H1 (cell line): ENCODE results near the gene SLC4A9. TPM values are rescaled to one million over a fixed set of nuclear protein-coding genes. Genes with fewer than 3 reads are reported as not detected.

Experiments
- CTCF ChIA-PET: fragments of 300-600 bp; sonication (Branson Sonifier 250); formaldehyde crosslinking; loops from one replicate; lab custom pipeline; 2021; ENCODE audit not compliant: partially characterized antibody; lab: Charles Lee
- POLR2A ChIA-PET: fragments of 300-600 bp; sonication (Branson Sonifier 250); formaldehyde crosslinking; loops from one replicate; lab custom pipeline; 2021; ENCODE audit warnings: inconsistent platforms; ENCODE audit not compliant: partially characterized antibody; lab: Charles Lee
- DNase-seq, 2 experiments: peaks; one replicate each; pipeline versions ENCODE4 v3.0.0 to v3.0.0-alpha.2; 2010 to 2022; ENCODE audit warnings: low spot score in 2 of 2, low read depth in 1 of 2, mixed read lengths in 1 of 2
- FAIRE-seq: peaks from 2 replicates; lab custom pipeline; 2011; peaks lifted over from hg19 to GRCh38; lab: Jason Lieb, UNC
- H2AFZ ChIP-seq: 2 replicates; pipeline ENCODE4 v1.8.1; 2012; ENCODE audit warnings: low read length, inconsistent platforms
- H2AK5ac ChIP-seq: 2 replicates; pipeline ENCODE4 v1.6.1; 2013; ENCODE audit warnings: low read depth, low read length
- H2BK120ac ChIP-seq: replicated peaks from 2 replicates; pipeline ENCODE3; 2013; ENCODE audit warnings: low read depth, low read length, inconsistent platforms
- H2BK12ac ChIP-seq: 2 replicates; pipeline ENCODE4 v1.6.1; 2013; ENCODE audit warnings: low read depth, low read length
- H2BK15ac ChIP-seq: 2 replicates; pipeline ENCODE4 v1.6.1; 2013; ENCODE audit warnings: low read length
- H2BK20ac ChIP-seq: 2 replicates; pipeline ENCODE4 v1.6.1; 2013; ENCODE audit warnings: low read length
- H2BK5ac ChIP-seq: 2 replicates; pipeline ENCODE4 v1.6.1; 2013; ENCODE audit warnings: low read depth, low read length
- H3K14ac ChIP-seq: 2 replicates; pipeline ENCODE4 v1.6.1; 2013; ENCODE audit warnings: inconsistent platforms; ENCODE audit not compliant: insufficient read length
- H3K18ac ChIP-seq: 2 replicates; pipeline ENCODE4 v1.6.1; 2013; ENCODE audit warnings: low read length; ENCODE audit errors: extremely low read depth
- H3K23ac ChIP-seq: 2 replicates; pipeline ENCODE4 v1.6.1; 2013; ENCODE audit warnings: inconsistent platforms; ENCODE audit not compliant: insufficient read length
- H3K23me2 ChIP-seq: 2 replicates; pipeline ENCODE4 v1.6.1; 2013; ENCODE audit warnings: low read depth, low read length
- H3K27ac ChIP-seq: 2 replicates; pipeline ENCODE4 v1.6.1; 2011; ENCODE audit warnings: low read depth, low read length, inconsistent platforms
- H3K27me3 ChIP-seq, 4 experiments: replicated peaks in 1 of 4; 1 replicate in 1 of 4; 2 replicates in 3 of 4; pipeline versions ENCODE4 v1.6.1 to v1.8.1; 2011 to 2013; ENCODE audit warnings: low read length in 3 of 4, mild to moderate bottlenecking in 3 of 4, inconsistent platforms in 2 of 4, mixed read lengths in 2 of 4, moderate library complexity in 1 of 4; ENCODE audit not compliant: control insufficient read depth in 3 of 4, insufficient read depth in 3 of 4; ENCODE audit errors: extremely low read depth in 1 of 4
- H3K36me3 ChIP-seq, 4 experiments: 2 replicates each; pipeline versions ENCODE4 v1.6.1 to v1.8.1; 2011 to 2013; ENCODE audit warnings: mild to moderate bottlenecking in 4 of 4, low read length in 3 of 4, moderate library complexity in 2 of 4, control low read depth in 1 of 4, inconsistent platforms in 1 of 4; ENCODE audit not compliant: insufficient read depth in 4 of 4, control insufficient read depth in 2 of 4
- H3K4ac ChIP-seq: replicated peaks from 2 replicates; pipeline ENCODE3; 2013; ENCODE audit warnings: low read length, low read depth, mixed read lengths, inconsistent platforms; ENCODE audit not compliant: insufficient read length
- H3K4me1 ChIP-seq, 4 experiments: replicated peaks in 1 of 4; 1 replicate in 1 of 4; 2 replicates in 3 of 4; pipeline versions ENCODE4 v1.6.1 to v1.8.1; 2011 to 2013; ENCODE audit warnings: low read length in 3 of 4, inconsistent platforms in 2 of 4, mixed read lengths in 1 of 4; ENCODE audit not compliant: insufficient read depth in 4 of 4, control insufficient read depth in 3 of 4
- H3K4me2 ChIP-seq, 2 experiments: 2 replicates each; pipeline versions ENCODE4 v1.6.1 to v1.8.1; 2011 to 2013; ENCODE audit warnings: low read depth in 2 of 2, low read length in 2 of 2, control low read depth in 1 of 2, inconsistent platforms in 1 of 2, mild to moderate bottlenecking in 1 of 2; ENCODE audit not compliant: insufficient read depth in 1 of 2
- H3K4me3 ChIP-seq, 4 experiments: fragments of 200-600, 300-600 bp in 1 of 4; sonication (generic), shearing (Covaris generic), sonication (Bioruptor Twin) in 1 of 4; 2 replicates each; pipeline versions ENCODE4 v1.5.1 to v1.8.1; 2011 to 2016; ENCODE audit warnings: low read length in 4 of 4, low read depth in 3 of 4, control low read depth in 2 of 4, inconsistent platforms in 2 of 4, mild to moderate bottlenecking in 2 of 4, mixed read lengths in 1 of 4, moderate library complexity in 1 of 4; ENCODE audit not compliant: insufficient read depth in 2 of 4; ENCODE audit errors: extremely low read depth in 1 of 4
- H3K56ac ChIP-seq: replicated peaks from 2 replicates; pipeline ENCODE3; 2013; ENCODE audit warnings: low read depth, mild to moderate bottlenecking, mixed read lengths, low read length, inconsistent platforms; ENCODE audit not compliant: insufficient read length
- H3K79me1 ChIP-seq: 2 replicates; pipeline ENCODE4 v1.6.1; 2013; ENCODE audit warnings: low read depth, low read length, control low read depth
- H3K79me2 ChIP-seq, 2 experiments: 2 replicates each; pipeline versions ENCODE4 v1.6.1 to v1.8.1; 2012 to 2013; ENCODE audit warnings: low read length in 2 of 2, mild to moderate bottlenecking in 2 of 2, inconsistent platforms in 1 of 2; ENCODE audit not compliant: insufficient read depth in 2 of 2, control insufficient read depth in 1 of 2
- H3K9ac ChIP-seq, 4 experiments: replicated peaks in 1 of 4; 1 replicate in 1 of 4; 2 replicates in 3 of 4; pipeline versions ENCODE4 v1.6.1 to v1.8.1; 2011 to 2013; ENCODE audit warnings: low read depth in 3 of 4, low read length in 3 of 4, control low read depth in 2 of 4, mild to moderate bottlenecking in 2 of 4, moderate library complexity in 2 of 4, inconsistent platforms in 1 of 4; ENCODE audit errors: extremely low read depth in 1 of 4
- H3K9me3 ChIP-seq, 2 experiments: 2 replicates each; pipeline versions ENCODE4 v1.6.1 to v1.8.1; 2012 to 2013; ENCODE audit warnings: mild to moderate bottlenecking in 2 of 2, moderate library complexity in 2 of 2, control low read depth in 1 of 2, inconsistent platforms in 1 of 2, low read depth in 1 of 2, low read length in 1 of 2, mixed read lengths in 1 of 2; ENCODE audit not compliant: insufficient read depth in 2 of 2
- H4K20me1 ChIP-seq, 2 experiments: replicated peaks in 1 of 2; 2 replicates each; pipeline versions ENCODE3 to v1.8.1; 2011 to 2013; ENCODE audit warnings: inconsistent platforms in 2 of 2, low read length in 2 of 2, mild to moderate bottlenecking in 1 of 2; ENCODE audit not compliant: insufficient read depth in 2 of 2, control insufficient read depth in 1 of 2
- H4K5ac ChIP-seq: 2 replicates; pipeline ENCODE4 v1.6.1; 2013; ENCODE audit warnings: low read length, low read depth, mixed read lengths, inconsistent platforms; ENCODE audit not compliant: insufficient read length
- H4K8ac ChIP-seq: 2 replicates; pipeline ENCODE4 v1.8.0; 2013; ENCODE audit warnings: mild to moderate bottlenecking, moderate library complexity, low read length, inconsistent platforms; ENCODE audit not compliant: insufficient read depth; ENCODE audit errors: extremely low read depth
- H4K91ac ChIP-seq: replicated peaks from 2 replicates; pipeline ENCODE3; 2013; ENCODE audit warnings: low read length, mixed read lengths, inconsistent platforms; ENCODE audit not compliant: insufficient read length
- POLR2AphosphoS5 ChIP-seq: IDR thresholded peaks from 2 replicates; pipeline ENCODE4 v1.6.1; 2011; ENCODE audit warnings: low read depth, low read length
- WGBS, 2 experiments: shearing (Covaris generic) in 1 of 2; methylation state at CpG; one replicate each; pipeline versions ENCODE4 v1.1.6 to v1.1.7; 2013 to 2015; ENCODE audit warnings: low lambda C conversion rate in 2 of 2, mixed read lengths in 2 of 2, inconsistent platforms in 1 of 2, low coverage in 1 of 2, missing lambda C conversion rate in 1 of 2; ENCODE audit not compliant: insufficient replicate concordance in 2 of 2, insufficient coverage in 1 of 2, insufficient read length in 1 of 2; ENCODE audit errors: extremely low coverage in 1 of 2, missing lambda C conversion rate in 1 of 2; 5-methylcytosine and 5-hydroxymethylcytosine counted together
- polyA plus RNA-seq, 7 experiments: library from polyadenylated mRNA; depleted of rRNA in 3 of 7; stranded (reverse) in 5 of 7; unstranded in 2 of 7; fragments of >200 nt in 5 of 7; fragments of 200-250 nt in 2 of 7; gene quantifications; 1 replicate in 5 of 7; 2 replicates in 1 of 7; 4 replicates in 1 of 7; pipeline versions ENCODE4 v1.2.1 to v1.2.3, GENCODE V29; 2011 to 2013; ENCODE audit warnings: missing spikeins in 2 of 7, mixed read lengths in 2 of 7
- total RNA-seq: library from RNA; stranded (reverse); fragmentation: NEBNext Ultra II Directional; extraction: Animal tissue kit (Norgen Biotek cat#: 25700); gene quantifications from 2 replicates; pipeline ENCODE4 v1.2.1, GENCODE V29; 2021

The SLC4A9 gene
- total and polyA plus RNA-seq, 2 of the 8 experiments (the other 6 are each of a cell fraction or from before 2014, with no cell fraction given) = 0.15 to 0.28 TPM

GRCh38 chr5:140417235-140417634, 57.2 kb downstream of the SLC4A9 start:
- WGBS, 2 experiments = 96% methylated on average over 2 of the region's 2 CpGs; no CpG with 5 or more reads in 1 of the 2 experiments

More at GRCh38 chr5:140417235-140417634, 57.2 kb downstream of the SLC4A9 start:
- H4K5ac ChIP-seq = no peak overlapping the region
- no peaks in the 10 kb centered on the region for H3K23me2 ChIP-seq
- H3K27ac ChIP-seq = no peak overlapping the region
- no peak overlapping the region for H4K91ac ChIP-seq
- H4K8ac ChIP-seq = no peak overlapping the region
- no peak overlapping the region for H3K4ac ChIP-seq
- POLR2A ChIA-PET = interaction anchor here (5.2 kb wide), 1 partner anchor 16 kb away, joined by 29 read pairs; the partner anchor contains the start of gene ANKHD1
- H3K4me3 ChIP-seq = no peak overlapping the region
- H3K14ac ChIP-seq = no peak overlapping the region
- H2AFZ ChIP-seq = no peak overlapping the region
- no peak for TF ChIP-seq POLR2AphosphoS5
- H4K20me1 ChIP-seq = peaks cover 6 to 7% of the 10 kb centered on the region in 2 experiments
- no peak overlapping the region for H2BK12ac ChIP-seq
- H2AK5ac ChIP-seq = no peak overlapping the region
- H3K4me2 ChIP-seq = no peak overlapping the region
- peaks cover 3 to 86% of the 10 kb centered on the region in 2 experiments for H3K79me2 ChIP-seq
- 0 out of 7 replicates have a peak, but pooled peaks cover 0 to 2% (median 0%) of the 10 kb centered on the region in 4 experiments for H3K4me1 ChIP-seq
- no peak for DNase-seq
- H2BK120ac ChIP-seq = no peak overlapping the region
- no peak overlapping the region for H3K18ac ChIP-seq
- no peak overlapping the region for H2BK5ac ChIP-seq
- no peaks in the 10 kb centered on the region for H3K27me3 ChIP-seq
- CTCF ChIA-PET = interaction anchor here (0.6 to 1.8 kb wide), 3 partner anchors 11 to 211 kb away, joined by 3 to 4 read pairs (median 4); no protein-coding TSS in a partner anchor
- FAIRE-seq = no peak
- H3K9ac ChIP-seq = no peak overlapping the region
- no peak overlapping the region for H2BK20ac ChIP-seq
- no peaks in the 10 kb centered on the region for H3K36me3 ChIP-seq
- peaks cover 2% of the 10 kb centered on the region; the same call in 1 of the 2 replicates for H3K79me1 ChIP-seq
- H3K23ac ChIP-seq = no peak overlapping the region
- no peak overlapping the region for H3K56ac ChIP-seq
- H3K9me3 ChIP-seq = no peaks in the 10 kb centered on the region
- no peak overlapping the region for H2BK15ac ChIP-seq
